Measurements from ENCODE around the gene MED10. TPM values are rescaled to one million over a fixed set of nuclear protein-coding genes. Genes with fewer than 3 reads are reported as not detected.
A peak's percentile ranks its signal among the peaks of the same experiment; 100 is the strongest.

Gene MED10
- total RNA-seq, 1 donor from 2014 or later, result 34.6 TPM

DNA sequence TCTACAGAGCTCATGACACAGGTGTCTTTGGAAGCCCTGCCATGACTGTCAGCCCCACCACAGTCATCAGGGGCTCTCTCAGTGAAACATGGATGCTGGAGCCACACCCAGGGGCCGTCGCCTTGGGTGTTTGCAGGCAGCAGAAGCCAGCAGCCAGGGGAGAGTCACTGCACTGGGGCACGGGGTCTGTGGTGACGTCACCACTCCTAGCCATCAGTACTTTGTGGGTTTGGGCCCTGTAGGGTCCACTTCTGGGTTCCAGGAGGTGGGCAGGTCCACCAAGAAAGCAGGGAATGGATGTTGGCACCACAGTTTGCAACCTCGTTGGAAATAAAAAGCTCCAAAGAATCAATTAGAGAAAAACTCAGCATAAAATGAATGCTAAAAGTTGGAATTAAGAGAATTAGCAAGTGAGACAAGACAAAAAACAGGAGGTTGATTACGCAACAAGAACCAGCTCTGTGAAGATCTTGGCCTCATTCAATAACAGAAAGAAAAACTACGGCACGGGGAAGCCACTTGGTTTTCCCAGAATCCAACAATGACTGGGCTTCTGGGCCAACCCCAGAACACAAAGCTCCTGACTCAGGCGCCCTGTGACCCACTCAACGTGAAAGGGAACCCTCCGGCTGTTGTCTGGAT, 34.3 kb downstream of the MED10 start:
- peak; percentile 65 for DNase-seq (ENCODE audit: low spot score)
- no peaks in the 10 kb centered on the region for H3K9me3 Mint-ChIP-seq (ENCODE audit: low read depth)
- no peaks in the 10 kb centered on the region for H3K36me3 Mint-ChIP-seq (ENCODE audit: low read depth)
- H3K27ac Mint-ChIP-seq (ENCODE audit: unreplicated experiment), result no peak overlapping the region
- H3K27me3 Mint-ChIP-seq (ENCODE audit: low read depth), result peaks cover 3% of the 10 kb centered on the region
- TF ChIP-seq, protein P1, sequence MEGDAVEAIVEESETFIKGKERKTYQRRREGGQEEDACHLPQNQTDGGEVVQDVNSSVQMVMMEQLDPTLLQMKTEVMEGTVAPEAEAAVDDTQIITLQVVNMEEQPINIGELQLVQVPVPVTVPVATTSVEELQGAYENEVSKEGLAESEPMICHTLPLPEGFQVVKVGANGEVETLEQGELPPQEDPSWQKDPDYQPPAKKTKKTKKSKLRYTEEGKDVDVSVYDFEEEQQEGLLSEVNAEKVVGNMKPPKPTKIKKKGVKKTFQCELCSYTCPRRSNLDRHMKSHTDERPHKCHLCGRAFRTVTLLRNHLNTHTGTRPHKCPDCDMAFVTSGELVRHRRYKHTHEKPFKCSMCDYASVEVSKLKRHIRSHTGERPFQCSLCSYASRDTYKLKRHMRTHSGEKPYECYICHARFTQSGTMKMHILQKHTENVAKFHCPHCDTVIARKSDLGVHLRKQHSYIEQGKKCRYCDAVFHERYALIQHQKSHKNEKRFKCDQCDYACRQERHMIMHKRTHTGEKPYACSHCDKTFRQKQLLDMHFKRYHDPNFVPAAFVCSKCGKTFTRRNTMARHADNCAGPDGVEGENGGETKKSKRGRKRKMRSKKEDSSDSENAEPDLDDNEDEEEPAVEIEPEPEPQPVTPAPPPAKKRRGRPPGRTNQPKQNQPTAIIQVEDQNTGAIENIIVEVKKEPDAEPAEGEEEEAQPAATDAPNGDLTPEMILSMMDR (IDR thresholded peaks at IDR 0.05), result no peak
- H3K4me3 Mint-ChIP-seq (ENCODE audit: unreplicated experiment), result no peak overlapping the region
- no peaks in the 10 kb centered on the region for H3K4me1 Mint-ChIP-seq (ENCODE audit: low read depth)

DNA sequence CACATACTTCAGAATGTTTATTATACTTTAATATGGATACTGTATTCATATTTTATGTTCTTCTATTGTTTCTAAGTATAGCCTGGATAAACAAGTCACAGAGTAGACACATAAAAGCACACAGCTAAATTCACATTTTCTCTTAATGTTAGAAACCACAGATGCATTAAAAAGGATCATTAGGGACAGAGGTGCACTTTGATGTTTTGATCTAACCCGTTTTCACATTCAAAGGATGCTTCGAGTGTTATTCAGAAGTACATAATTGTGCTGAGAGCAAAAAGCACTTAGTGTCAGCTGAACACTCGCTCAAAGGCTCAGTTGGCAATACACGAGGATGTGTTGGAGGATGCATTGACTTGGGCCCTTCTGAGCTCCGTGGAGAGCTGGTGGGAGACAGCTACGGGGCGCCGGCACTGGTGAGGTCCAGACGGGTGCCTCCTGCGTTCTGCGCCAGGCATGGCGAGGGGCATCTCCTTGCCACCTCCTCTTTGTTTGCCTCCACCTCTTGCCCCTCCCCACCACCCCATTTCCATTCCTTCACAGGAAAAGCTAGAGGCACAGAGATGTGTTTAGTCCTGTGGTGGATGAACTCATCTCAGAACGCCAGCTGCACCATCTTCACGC, 35.5 kb downstream of the MED10 start:
- TF ChIP-seq, protein P1 (IDR thresholded peaks at IDR 0.05), result no peak
- Mint-ChIP-seq H3K27ac (ENCODE audit: unreplicated experiment) (no peak overlapping the region), H3K36me3 (ENCODE audit: low read depth) (no peaks in the 10 kb centered on the region), H3K4me3 (ENCODE audit: unreplicated experiment) (no peak overlapping the region), H3K4me1 (ENCODE audit: low read depth) (no peaks in the 10 kb centered on the region), H3K9me3 (ENCODE audit: low read depth) (no peaks in the 10 kb centered on the region), H3K27me3 (ENCODE audit: low read depth) (peaks cover 3% of the 10 kb centered on the region)
- no peak for DNase-seq (ENCODE audit: low spot score)

DNA sequence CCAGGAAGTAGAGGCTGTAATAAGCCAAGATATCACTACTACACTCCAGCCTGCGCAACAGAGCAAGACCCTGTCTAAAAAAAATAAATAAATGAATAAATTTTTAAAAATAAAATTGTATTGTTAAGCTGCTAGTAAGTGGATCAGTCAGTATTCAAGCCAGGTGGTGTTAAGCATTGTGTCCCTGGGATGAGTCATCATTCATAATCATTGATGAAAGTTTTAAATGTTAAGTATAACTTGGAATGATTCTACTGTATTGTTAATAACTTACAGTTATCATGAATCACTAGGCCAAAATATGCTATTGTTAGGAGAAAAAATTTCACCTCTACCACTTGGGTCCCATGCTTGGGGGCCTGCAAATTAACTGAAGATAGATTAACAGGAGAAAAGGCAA, 38.2 kb downstream of the MED10 start:
- Mint-ChIP-seq H3K9me3 (ENCODE audit: low read depth) (no peaks in the 10 kb centered on the region), H3K36me3 (ENCODE audit: low read depth) (no peaks in the 10 kb centered on the region), H3K4me3 (ENCODE audit: unreplicated experiment) (no peak overlapping the region), H3K4me1 (ENCODE audit: low read depth) (no peaks in the 10 kb centered on the region), H3K27ac (ENCODE audit: unreplicated experiment) (no peak overlapping the region), H3K27me3 (ENCODE audit: low read depth) (peaks cover 7% of the 10 kb centered on the region)
- TF ChIP-seq, protein P1 (IDR thresholded peaks at IDR 0.05), result no peak
- no peak for DNase-seq (ENCODE audit: low spot score)

DNA sequence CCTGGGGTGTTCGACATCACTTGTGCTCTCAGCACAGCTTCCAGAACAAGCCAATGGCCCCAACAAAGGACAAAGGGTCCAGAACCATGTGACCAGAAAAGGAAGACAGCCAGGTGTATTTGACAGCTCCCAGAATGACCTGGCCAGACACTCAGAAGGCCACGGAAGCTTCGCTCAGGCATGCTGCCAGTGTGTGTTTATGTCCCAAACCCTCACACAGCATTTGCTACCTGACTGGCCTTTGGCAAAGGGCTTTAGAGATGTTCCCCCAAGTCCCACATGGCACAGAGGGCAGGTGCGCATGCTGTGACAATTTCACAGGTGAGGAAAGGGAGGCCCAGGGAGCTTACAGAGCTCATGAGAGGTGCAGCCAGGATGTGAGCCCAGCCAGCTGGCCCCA, 39.5 kb downstream of the MED10 start:
- TF ChIP-seq, protein P1 (IDR thresholded peaks at IDR 0.05), result no peak
- no peak overlapping the region for H3K4me3 Mint-ChIP-seq (ENCODE audit: unreplicated experiment)
- peak; percentile 38 for DNase-seq (ENCODE audit: low spot score)

DNA sequence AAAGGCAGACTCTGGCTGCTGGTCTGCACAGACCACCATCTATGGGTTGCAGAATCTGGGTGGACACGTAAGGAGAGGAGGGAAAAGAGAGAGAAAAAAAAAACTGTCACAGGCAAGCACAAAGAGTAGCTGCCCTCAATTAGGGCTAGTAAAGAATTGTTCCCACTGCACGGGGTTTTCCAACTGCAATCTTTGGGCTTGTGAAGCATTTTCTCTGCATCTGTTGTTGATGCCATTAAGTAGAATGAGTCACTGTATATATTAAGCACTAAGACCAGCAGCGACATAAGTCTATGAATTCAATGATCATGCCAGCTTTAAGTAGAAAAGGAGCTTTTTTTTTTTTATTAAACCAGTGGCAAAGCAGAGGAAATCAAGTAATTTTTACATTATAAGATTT, 40.2 kb downstream of the MED10 start:
- Mint-ChIP-seq H3K27me3 (ENCODE audit: low read depth) (peaks cover 3% of the 10 kb centered on the region), H3K36me3 (ENCODE audit: low read depth) (no peaks in the 10 kb centered on the region), H3K27ac (ENCODE audit: unreplicated experiment) (no peak overlapping the region), H3K9me3 (ENCODE audit: low read depth) (no peaks in the 10 kb centered on the region), H3K4me1 (ENCODE audit: low read depth) (no peaks in the 10 kb centered on the region), H3K4me3 (ENCODE audit: unreplicated experiment) (no peak overlapping the region)
- DNase-seq (ENCODE audit: low spot score), result no peak
- TF ChIP-seq, protein P1 (IDR thresholded peaks at IDR 0.05), result no peak

More for the DNA sequence above, 39.5 kb downstream of the MED10 start:
- Mint-ChIP-seq H3K9me3 (ENCODE audit: low read depth) (no peaks in the 10 kb centered on the region), H3K27ac (ENCODE audit: unreplicated experiment) (no peak overlapping the region), H3K4me1 (ENCODE audit: low read depth) (no peaks in the 10 kb centered on the region), H3K27me3 (ENCODE audit: low read depth) (peaks cover 5% of the 10 kb centered on the region), H3K36me3 (ENCODE audit: low read depth) (no peaks in the 10 kb centered on the region)
